Left lung (tissue), 10 donors: Measurements from ENCODE around the gene GPD2. TPM values are rescaled to one million over a fixed set of nuclear protein-coding genes. Genes with fewer than 3 reads are reported as not detected.
"Not testable (repeated sequence)": the region's sequence is repeated elsewhere in the genome, so short reads cannot be mapped to it uniquely, and the experiment has no call there.

Source experiments
- ATAC-seq: fragments of 200-7000 bp; cut with Tn5 transposase; one replicate; pipeline ENCODE4 v1.9.1; 2020; ENCODE audit warnings: moderate library complexity
- DNase-seq, 4 donors: peaks; one replicate each; pipeline ENCODE4 v3.0.0-alpha.2; 2013 to 2020
- H3K27ac ChIP-seq, 2 donors: fragments of 200-600 bp; sonication (generic) in 1 of 2; one replicate each; pipeline versions ENCODE4 v1.5.0 to v1.8.0; 2020 to 2021
- H3K27me3 ChIP-seq, 2 donors: fragments of 200-600 bp; sonication (generic) in 1 of 2; one replicate each; pipeline versions ENCODE4 v1.5.0 to v1.8.0; 2020 to 2021
- H3K36me3 ChIP-seq, 2 donors: fragments of 200-600 bp; sonication (generic) in 1 of 2; one replicate each; pipeline versions ENCODE4 v1.5.0 to v1.8.0; 2020 to 2021
- H3K4me1 ChIP-seq, 2 donors: fragments of 200-600 bp; one replicate each; pipeline ENCODE4 v1.8.0; 2021
- H3K4me3 ChIP-seq, 2 donors: fragments of 200-600 bp; sonication (generic) in 1 of 2; one replicate each; pipeline versions ENCODE4 v1.5.0 to v1.8.0; 2020 to 2021; ENCODE audit warnings: mild to moderate bottlenecking in 1 of 2
- H3K9me3 ChIP-seq, 2 donors: fragments of 200-600 bp; sonication (generic) in 1 of 2; one replicate each; pipeline versions ENCODE4 v1.5.0 to v1.8.0; 2020 to 2021
- CTCF ChIP-seq, 2 donors: fragments of 200-600 bp; sonication (generic) in 1 of 2; IDR thresholded peaks; one replicate each; pipeline versions ENCODE4 v1.5.0 to v1.8.0; 2021; ENCODE audit warnings: antibody characterized with exemption in 2 of 2
- intact Hi-C, 2 donors: fragments of 100-400 bp; cut with DNase I; formaldehyde crosslinking; loops; one replicate each; pipeline versions ENCODE4 v1.11.2 to v1.14.2; 2022
- polyA plus RNA-seq, 6 donors: library from polyadenylated mRNA; unstranded; fragments of 120-200 nt; gene quantifications; one replicate each; pipeline ENCODE4 v1.2.1, GENCODE V29; 2013; ENCODE audit not compliant: insufficient read length in 6 of 6
- total RNA-seq, 2 donors: library from RNA; stranded (reverse); fragmentation: NEBNext Ultra II Directional; extraction: Animal tissue kit (Norgen Biotek cat#: 25700); gene quantifications; one replicate each; pipeline ENCODE4 v1.2.1, GENCODE V29; 2021
- donor health status: DM: no; HTN: yes; CAD: no.
- donor health status: DM: no; HTN: no; CAD: no.

Gene GPD2
- total and polyA plus RNA-seq, 8 donors, result 23.7 to 44.3 (median 26.8) TPM

GRCh38 chr2:156489750-156490465 lies 53.7 kb downstream of the GPD2 start:
- DNase-seq (no peak), ATAC-seq (no peak)
- Histone ChIP-seq H3K9me3 (no peaks in the 10 kb centered on the region), H3K36me3 (no peaks in the 10 kb centered on the region), H3K27me3 (no peaks in the 10 kb centered on the region), H3K27ac (no peak overlapping the region), H3K4me1 (peaks cover 0 to 8% of the 10 kb centered on the region in 2 donors), H3K4me3 (no peak overlapping the region)
- TF ChIP-seq CTCF (IDR thresholded peaks at IDR 0.05), result no peak
- intact Hi-C loops, result no loop called here

DNA sequence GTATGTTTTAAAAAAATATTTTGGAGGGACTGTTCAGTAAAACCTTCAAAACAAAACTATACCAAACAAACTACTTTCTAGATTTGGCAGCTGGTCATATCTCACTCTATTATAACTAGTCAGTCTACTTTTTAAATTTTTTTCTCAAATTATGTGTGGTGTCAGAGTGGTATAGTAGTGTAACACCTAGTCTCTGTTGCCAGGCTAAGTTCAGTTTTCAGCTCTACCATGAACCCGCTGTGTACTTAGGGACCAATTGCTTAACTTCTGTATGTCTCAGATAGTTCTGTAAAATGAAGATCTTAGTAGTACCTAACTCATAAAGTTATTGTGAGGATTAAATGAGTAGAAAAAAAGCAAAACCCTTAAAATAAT lies 54.3 kb downstream of the GPD2 start:
- TF ChIP-seq CTCF (IDR thresholded peaks at IDR 0.05), result no peak
- Histone ChIP-seq H3K27me3 (no peaks in the 10 kb centered on the region), H3K27ac (no peak overlapping the region), H3K4me1 (peaks cover 0 to 8% of the 10 kb centered on the region in 2 donors), H3K4me3 (no peak overlapping the region), H3K36me3 (no peaks in the 10 kb centered on the region), H3K9me3 (no peaks in the 10 kb centered on the region)
- DNase-seq (no peak), ATAC-seq (peak; percentile 21)
- intact Hi-C loops, result no loop called here

- intact Hi-C loops, result no loop called here
- Histone ChIP-seq H3K9me3 (no peaks in the 10 kb centered on the region), H3K4me3 (no peak overlapping the region), H3K36me3 (no peaks in the 10 kb centered on the region), H3K27ac (no peak overlapping the region), H3K4me1 (peaks cover 0 to 8% of the 10 kb centered on the region in 2 donors), H3K27me3 (no peaks in the 10 kb centered on the region)
- no peak for TF ChIP-seq CTCF (IDR thresholded peaks at IDR 0.05)
- DNase-seq, result peak in 1 of 4 donors; percentile 19
- ATAC-seq, result no peak
These were observed 55.0 kb downstream of the GPD2 start for GRCh38 chr2:156491176-156491575.

DNA sequence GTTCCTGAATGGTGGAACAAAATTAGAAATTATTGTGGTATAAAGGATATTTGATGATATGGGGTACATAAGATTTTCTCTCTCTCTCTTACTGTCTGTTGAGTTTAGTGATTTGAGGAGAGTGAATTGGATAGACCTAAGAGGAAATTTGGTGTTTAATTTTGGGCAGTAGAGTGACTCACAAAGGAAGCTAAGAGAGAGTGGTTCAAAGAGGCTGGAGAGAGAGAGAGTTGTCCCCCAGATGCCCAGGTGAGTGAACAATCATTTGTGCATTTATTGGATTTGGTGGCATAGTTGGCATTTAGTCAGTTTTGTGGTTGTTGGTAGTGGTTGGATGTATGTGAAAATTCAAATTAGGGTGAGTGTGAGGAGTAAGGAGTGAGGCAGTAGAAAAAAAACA lies 56.8 kb downstream of the GPD2 start:
- Histone ChIP-seq H3K9me3 (no peaks in the 10 kb centered on the region), H3K4me3 (no peak overlapping the region), H3K27me3 (no peaks in the 10 kb centered on the region), H3K36me3 (no peaks in the 10 kb centered on the region), H3K27ac (no peak overlapping the region), H3K4me1 (peaks cover 0 to 8% of the 10 kb centered on the region in 2 donors)
- TF ChIP-seq CTCF (IDR thresholded peaks at IDR 0.05), result no peak
- no peak for ATAC-seq
- intact Hi-C loops, result no loop called here
- no peak for DNase-seq

DNA sequence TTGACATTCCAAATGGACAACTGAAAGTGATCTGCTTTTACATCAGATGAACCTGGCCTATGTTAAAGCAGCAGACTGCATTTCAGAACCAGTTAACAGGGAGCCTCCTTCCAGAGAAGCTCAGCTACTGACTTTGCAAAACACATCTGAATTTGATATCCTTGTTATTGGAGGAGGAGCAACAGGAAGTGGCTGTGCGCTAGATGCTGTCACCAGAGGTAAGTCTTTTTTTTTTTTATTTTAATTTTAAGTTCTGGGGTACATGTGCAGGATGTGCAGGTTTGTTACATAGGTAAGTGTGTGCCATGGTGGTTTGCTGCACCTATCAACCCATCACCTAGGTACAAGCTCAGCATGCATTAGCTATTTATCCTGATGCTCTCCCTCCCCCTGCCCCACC lies 59.8 kb downstream of the GPD2 start:
- H3K9me3 ChIP-seq, H3K4me1 ChIP-seq, H3K36me3 ChIP-seq, ATAC-seq, intact Hi-C loops, H3K27ac ChIP-seq, H3K27me3 ChIP-seq, DNase-seq, H3K4me3 ChIP-seq: not testable (repeated sequence)

- intact Hi-C loops, result no loop called here
- no peak overlapping the region for H3K27ac ChIP-seq
- no peaks in the 10 kb centered on the region for H3K36me3 ChIP-seq
- H3K27me3 ChIP-seq, result no peaks in the 10 kb centered on the region
- DNase-seq, result no peak
- ATAC-seq, result no peak
- no peaks in the 10 kb centered on the region for H3K4me1 ChIP-seq
- H3K9me3 ChIP-seq, result no peaks in the 10 kb centered on the region
- H3K4me3 ChIP-seq, result no peak overlapping the region
- TF ChIP-seq CTCF (IDR thresholded peaks at IDR 0.05), result no peak
These were observed 69.5 kb downstream of the GPD2 start for GRCh38 chr2:156505696-156506095.
